ENCODE results near the gene PEX14.

GRCh38 chr1:10639011-10639774 is 164.4 kb downstream of the PEX14 start:
- TF ChIP-seq CTCF (IDR thresholded peaks at IDR 0.05), result no peak
- TF ChIP-seq POLR2A (IDR thresholded peaks at IDR 0.05), result no peak
